ENCODE data around the gene OR10G3. TPM values are rescaled to one million over a fixed set of nuclear protein-coding genes. Genes with fewer than 3 reads are reported as not detected.

The OR10G3 gene
- total RNA-seq, 1 experiment from 2014 or later = not detected

- DNase-seq (ENCODE audit: low spot score) = no peak
Observed at GRCh38 chr14:21535545-21536417, 44.1 kb downstream of the OR10G3 start.

- DNase-seq (ENCODE audit: low spot score) = no peak
Observed at GRCh38 chr14:21534576-21534975, 45.3 kb downstream of the OR10G3 start.

GRCh38 chr14:21533294-21533693 lies 46.6 kb downstream of the OR10G3 start:
- DNase-seq (ENCODE audit: low spot score) = no peak

DNA sequence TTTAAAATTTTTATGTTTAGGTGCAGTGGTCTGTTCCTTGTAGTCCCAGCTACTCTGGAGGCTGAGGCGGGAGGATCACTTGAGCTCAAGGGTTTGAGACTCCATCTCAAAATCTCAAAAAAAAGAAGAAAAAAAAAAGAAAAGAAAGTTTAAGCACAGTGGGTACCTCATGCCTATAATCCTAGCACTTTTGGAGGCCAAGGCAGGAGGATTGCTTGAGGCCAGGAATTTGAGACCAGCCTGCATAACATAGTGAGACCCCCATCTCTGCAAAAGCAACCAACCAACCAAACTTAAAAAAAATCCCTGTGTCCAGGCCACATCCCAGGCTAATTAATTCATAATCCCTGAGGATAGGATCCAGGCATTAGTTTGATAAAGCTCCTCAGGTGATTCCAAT lies 50.4 kb downstream of the OR10G3 start:
- DNase-seq (ENCODE audit: low spot score) = no peak

GRCh38 chr14:21528381-21529348 lies 51.2 kb downstream of the OR10G3 start:
- DNase-seq (ENCODE audit: low spot score) = no peak

DNA sequence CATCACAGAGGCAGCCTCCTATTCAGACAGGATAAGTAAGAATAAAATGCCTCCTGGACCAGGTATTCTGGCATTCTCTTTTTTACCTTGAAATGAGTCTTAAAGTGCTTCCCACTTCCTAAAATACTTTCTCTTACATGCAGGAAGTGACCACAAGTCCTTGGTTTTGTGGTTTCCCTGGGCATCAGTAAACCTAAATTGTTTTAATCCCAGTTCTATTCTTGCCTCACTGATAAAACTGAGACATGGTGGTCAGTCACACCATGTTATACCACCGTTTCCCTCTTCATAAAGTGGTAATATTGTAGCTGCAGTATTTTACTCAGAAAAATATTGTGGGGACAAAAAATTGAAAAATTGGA lies 52.6 kb downstream of the OR10G3 start:
- DNase-seq (ENCODE audit: low spot score) = no peak

- no peak for DNase-seq (ENCODE audit: low spot score)
Observed at GRCh38 chr14:21526672-21527317, 53.1 kb downstream of the OR10G3 start.

DNA sequence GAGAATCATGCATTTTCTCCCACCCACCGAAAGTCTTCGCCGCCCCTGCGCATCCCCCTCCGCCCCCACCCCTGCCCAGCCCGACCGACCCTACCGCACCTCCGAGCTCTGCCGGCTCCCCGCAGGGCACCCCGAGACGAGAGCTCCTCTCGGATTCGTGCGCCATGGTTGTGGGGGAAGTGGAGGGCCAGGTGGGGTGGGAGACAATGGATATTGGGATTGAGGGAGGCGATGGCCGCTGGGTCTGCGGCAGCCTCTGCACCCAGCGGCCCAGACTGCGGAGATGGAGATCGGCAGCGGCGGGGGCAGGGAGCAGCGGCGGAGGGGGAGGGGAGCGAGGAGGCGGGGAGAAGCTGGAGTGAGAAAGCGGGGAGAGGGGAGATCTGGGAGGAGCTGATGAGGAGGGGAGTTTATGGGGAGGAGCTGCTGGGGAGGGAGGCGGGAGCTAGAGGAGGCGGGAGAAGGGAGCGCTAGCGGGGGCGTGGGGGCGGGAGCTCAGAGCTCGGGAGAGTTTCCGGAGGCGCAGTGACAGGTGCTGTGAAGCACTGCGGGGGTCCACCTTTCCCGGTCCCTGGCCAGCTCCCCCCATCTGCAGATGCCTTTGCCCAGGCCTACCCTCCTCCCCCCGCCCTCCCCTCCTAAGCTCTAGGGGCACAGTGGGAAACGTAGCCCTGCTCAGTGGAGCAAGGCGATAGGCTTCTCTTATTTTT lies 53.8 kb downstream of the OR10G3 start, which contains the start of gene SALL2:
TSS of gene SALL2 (minus strand) at position 385 of the 710 bp plus-strand sequence. CDS start at position 166, 219 bp downstream.
- peak; percentile 19 for DNase-seq (ENCODE audit: low spot score)

- DNase-seq (ENCODE audit: low spot score) = no peak
Observed at GRCh38 chr14:21525571-21525961, 54.3 kb downstream of the OR10G3 start.

- no peak for DNase-seq (ENCODE audit: low spot score)
Observed at GRCh38 chr14:21524575-21525490, 55.0 kb downstream of the OR10G3 start.

DNA sequence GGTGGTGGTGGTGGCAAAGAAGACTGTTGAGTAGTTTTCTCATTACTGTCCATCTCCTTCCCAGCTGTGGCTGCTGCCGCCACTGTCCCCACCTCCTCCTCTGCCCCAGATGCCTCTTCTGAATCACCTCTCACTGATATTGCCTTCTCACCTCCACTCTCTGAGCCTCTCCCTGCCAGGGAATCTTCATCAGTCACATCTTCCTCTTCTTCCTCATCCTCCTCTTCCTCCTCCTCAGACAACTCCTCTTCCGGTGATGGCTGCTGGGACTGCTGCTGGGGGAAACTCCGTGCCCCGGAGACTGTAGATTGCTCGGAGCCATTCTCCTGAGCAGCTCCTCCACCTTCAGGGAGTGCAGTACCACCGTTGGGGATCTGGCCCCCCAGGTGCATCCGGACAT lies 56.7 kb downstream of the OR10G3 start:
- DNase-seq (ENCODE audit: low spot score) = no peak

DNA sequence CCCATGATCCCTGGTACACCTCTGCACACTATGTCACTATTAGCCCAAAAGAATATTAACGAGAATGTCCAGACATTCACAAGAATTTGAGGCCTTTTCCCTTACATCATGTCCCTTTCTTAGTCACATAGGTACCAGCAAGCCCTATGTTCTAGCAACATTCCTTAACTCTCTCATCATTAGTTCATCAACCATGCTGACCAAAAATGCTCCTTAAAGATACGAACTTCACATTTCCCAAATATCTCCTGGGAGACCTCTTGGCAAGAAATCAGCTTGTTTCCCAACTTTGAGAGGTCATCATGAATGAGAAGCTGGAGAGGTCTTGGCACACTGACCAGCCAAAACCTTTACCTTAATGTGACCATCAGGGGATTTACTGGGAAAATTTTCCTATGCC lies 58.4 kb downstream of the OR10G3 start:
- peak; percentile 8 for DNase-seq (ENCODE audit: low spot score)

DNA sequence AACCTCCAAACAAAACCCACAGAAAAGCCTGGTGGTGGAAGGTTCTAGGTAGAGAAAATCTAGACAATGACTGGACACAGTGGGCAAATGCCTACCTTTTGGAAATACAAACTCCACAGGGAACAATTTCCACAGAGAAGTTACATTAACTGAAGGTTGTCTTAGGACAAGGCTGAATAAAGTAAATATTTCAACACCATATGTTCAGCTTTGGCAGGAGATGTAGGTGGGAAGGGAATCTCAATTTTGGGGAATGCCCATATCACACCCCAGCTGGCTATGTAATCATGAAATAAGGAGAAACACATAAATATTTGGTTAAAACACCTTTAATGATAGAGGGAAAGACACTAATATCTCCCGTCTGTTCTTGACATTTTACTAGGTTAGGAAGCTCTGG lies 59.1 kb downstream of the OR10G3 start:
- no peak for DNase-seq (ENCODE audit: low spot score)

GRCh38 chr14:21518725-21519124 lies 61.2 kb downstream of the OR10G3 start:
- no peak for DNase-seq (ENCODE audit: low spot score)

Other genes starting within 250 kb of the OR10G3 start
- gene SUPT16H, start 196.1 kb downstream of the OR10G3 start, total RNA-seq (2014; rRNA removed; shearing (Covaris generic)) = 77.8 and 84.0 TPM in 2 replicates
- gene CHD8, start 124.0 kb downstream of the OR10G3 start, total RNA-seq (2014; rRNA removed; shearing (Covaris generic)) = 23.4 and 27.9 TPM in 2 replicates
- 9.2 and 9.4 TPM in 2 replicates for gene RAB2B, start 103.1 kb downstream of the OR10G3 start, total RNA-seq (2014; rRNA removed; shearing (Covaris generic))
- gene TOX4, start 102.9 kb downstream of the OR10G3 start, total RNA-seq (2014; rRNA removed; shearing (Covaris generic)) = 14.6 and 30.5 TPM in 2 replicates
- 31.5 and 37.0 TPM in 2 replicates for gene METTL3, start 68.7 kb downstream of the OR10G3 start, total RNA-seq (2014; rRNA removed; shearing (Covaris generic))
- gene SALL2, start 53.7 kb downstream of the OR10G3 start, total RNA-seq (2014; rRNA removed; shearing (Covaris generic)) = 2.9 and 4.0 TPM in 2 replicates
- not detected in 2 replicates for gene OR10G2, start 54.9 kb upstream of the OR10G3 start, total RNA-seq (2014; rRNA removed; shearing (Covaris generic))
- not detected in 2 replicates for gene OR4E2, start 73.8 kb upstream of the OR10G3 start, total RNA-seq (2014; rRNA removed; shearing (Covaris generic))
- not detected in 2 replicates for gene OR4E1, start 93.7 kb upstream of the OR10G3 start, total RNA-seq (2014; rRNA removed; shearing (Covaris generic))

Measured in A172 (cell line).